Panc1 (cell line): ENCODE data around the gene TTC23L. TPM values are rescaled to one million over a fixed set of nuclear protein-coding genes. Genes with fewer than 3 reads are reported as not detected.

Experiments used
- ATAC-seq: fragments of 200-7000 bp; cut with Tn5 transposase; 2 replicates; pipeline ENCODE4 v1.9.1; 2020; ENCODE audit warnings: mild to moderate bottlenecking, moderate library complexity
- BruUV-seq: library from RNA; stranded (reverse); fragments of 400-500 nt; replicated peaks from 2 replicates; lab custom pipeline; 2021; lab: Mats Ljungman, UMichigan
- CTCF ChIA-PET: fragments of 300-600 bp; sonication (Branson Sonifier 250); formaldehyde crosslinking; loops from one replicate; lab custom pipeline; 2022; ENCODE audit warnings: antibody characterized with exemption; lab: Charles Lee
- POLR2A ChIA-PET: fragments of 300-600 bp; sonication (Branson Sonifier 250); formaldehyde crosslinking; loops from one replicate; lab custom pipeline; 2022; ENCODE audit warnings: antibody characterized with exemption; lab: Charles Lee
- DNase-seq: peaks from one replicate; pipeline ENCODE4 v3.0.0-alpha.2; 2010; ENCODE audit warnings: low read depth, low spot score
- H3K27ac ChIP-seq: 2 replicates; pipeline ENCODE4 v1.5.1; 2011; ENCODE audit warnings: mild to moderate bottlenecking, low read length, inconsistent platforms
- H3K27me3 ChIP-seq: fragments of 200-500 bp; sonication (Bioruptor generic); 2 replicates; pipeline ENCODE4 v1.6.0; 2014; ENCODE audit warnings: low read length, inconsistent platforms; ENCODE audit not compliant: control insufficient read depth, insufficient read depth
- H3K36me3 ChIP-seq: fragments of 200-500 bp; sonication (Bioruptor generic); 2 replicates; pipeline ENCODE4 v1.5.1; 2014; ENCODE audit warnings: inconsistent platforms, mild to moderate bottlenecking, low read length, moderate library complexity; ENCODE audit not compliant: control insufficient read depth, insufficient read depth
- H3K4me1 ChIP-seq: 2 replicates; pipeline ENCODE4 v1.5.1; 2011; ENCODE audit warnings: inconsistent platforms, mild to moderate bottlenecking, low read length, moderate library complexity; ENCODE audit not compliant: control insufficient read depth, insufficient read depth
- H3K4me3 ChIP-seq, 2 experiments: 2 replicates each; pipeline ENCODE4 v1.5.1; 2011 to 2012; ENCODE audit warnings: low read depth in 2 of 2, low read length in 2 of 2, mild to moderate bottlenecking in 2 of 2, inconsistent platforms in 1 of 2, moderate library complexity in 1 of 2
- H3K9me3 ChIP-seq: fragments of 200-500 bp; sonication (Bioruptor generic); 2 replicates; pipeline ENCODE4 v1.5.1; 2014; ENCODE audit warnings: low read depth, mild to moderate bottlenecking, inconsistent platforms, low read length, moderate library complexity; ENCODE audit not compliant: control insufficient read depth, insufficient read depth
- POLR2AphosphoS5 ChIP-seq: IDR thresholded peaks from 2 replicates; pipeline ENCODE4 v1.6.1; 2012; ENCODE audit warnings: mild to moderate bottlenecking, low read depth, low read length, moderate library complexity
- SIN3A ChIP-seq: IDR thresholded peaks from 2 replicates; pipeline ENCODE4 v1.6.1; 2012; ENCODE audit warnings: low read depth, mild to moderate bottlenecking, low read length, moderate library complexity, borderline replicate concordance; ENCODE audit not compliant: insufficient read depth
- TCF7L2 ChIP-seq: IDR thresholded peaks from 2 replicates; pipeline ENCODE4 v1.6.1; 2011; ENCODE audit warnings: mild to moderate bottlenecking, low read depth, low read length, inconsistent platforms
- in situ Hi-C: cut with HindIII; loops from 2 replicates; pipeline ENCODE4 v1.10.0; 2016; ENCODE audit warnings: low sequenced_read_pairs, low pct_unique_long_range_greater_than_20kb
- intact Hi-C: fragments of 100-400 bp; cut with micrococcal nuclease; formaldehyde crosslinking; loops from one replicate; pipeline ENCODE4 v1.10.0; 2022; ENCODE audit not compliant: unreplicated experiment
- total RNA-seq: library from RNA; stranded (reverse); gene quantifications from one replicate; pipeline ENCODE4 v1.2.1, GENCODE V29; 2021; ENCODE audit not compliant: unreplicated experiment
- TF ChIP-seq, protein P1 (sequence below), 2 experiments: IDR thresholded peaks; 2 replicates each; pipeline ENCODE4 v1.6.1; 2011 to 2012; ENCODE audit warnings: low read depth in 2 of 2, control low read depth in 1 of 2, low read length in 1 of 2, mild to moderate bottlenecking in 1 of 2, moderate library complexity in 1 of 2; ENCODE audit not compliant: insufficient read depth in 1 of 2
- TF ChIP-seq, protein P2 (sequence below): fragments of 450-650 bp; IDR thresholded peaks from 2 replicates; pipeline ENCODE4 v1.5.1; 2017; ENCODE audit warnings: mild to moderate bottlenecking

Gene TTC23L
- total RNA-seq, 1 experiment from 2014 or later: not detected

DNA sequence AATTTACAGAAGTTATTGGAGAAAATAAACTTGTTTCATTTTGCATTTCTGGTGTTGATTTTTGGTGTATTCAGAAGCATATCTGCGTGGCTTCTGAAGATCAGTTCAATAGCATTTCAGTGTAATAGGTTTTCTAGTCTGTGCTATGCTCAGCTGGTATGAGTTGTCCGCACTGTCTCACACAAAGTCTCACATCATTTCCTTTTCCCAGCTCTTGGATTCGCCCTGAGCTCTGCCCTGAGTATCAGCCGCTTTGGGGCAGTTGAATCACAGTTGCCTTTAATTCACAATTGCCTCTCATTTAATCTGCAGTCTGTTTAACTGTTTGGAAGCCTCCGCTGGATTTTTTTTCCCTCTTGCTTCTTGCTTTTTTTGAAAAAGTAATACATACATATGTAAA, 6.4 kb upstream of the TTC23L start:
- in situ Hi-C loops: no loop called here
- CTCF ChIA-PET: no interaction called here
- Histone ChIP-seq H3K4me1 (no peaks in the 10 kb centered on the region), H3K36me3 (no peaks in the 10 kb centered on the region), H3K4me3 (no peak overlapping the region), H3K27me3 (no peaks in the 10 kb centered on the region), H3K9me3 (no peaks in the 10 kb centered on the region), H3K27ac (no peak overlapping the region)
- ATAC-seq (no peak), DNase-seq (no peak)
- TF ChIP-seq POLR2AphosphoS5 (no peak), SIN3A (no peak), TCF7L2 (no peak)
- TF ChIP-seq, protein P1, sequence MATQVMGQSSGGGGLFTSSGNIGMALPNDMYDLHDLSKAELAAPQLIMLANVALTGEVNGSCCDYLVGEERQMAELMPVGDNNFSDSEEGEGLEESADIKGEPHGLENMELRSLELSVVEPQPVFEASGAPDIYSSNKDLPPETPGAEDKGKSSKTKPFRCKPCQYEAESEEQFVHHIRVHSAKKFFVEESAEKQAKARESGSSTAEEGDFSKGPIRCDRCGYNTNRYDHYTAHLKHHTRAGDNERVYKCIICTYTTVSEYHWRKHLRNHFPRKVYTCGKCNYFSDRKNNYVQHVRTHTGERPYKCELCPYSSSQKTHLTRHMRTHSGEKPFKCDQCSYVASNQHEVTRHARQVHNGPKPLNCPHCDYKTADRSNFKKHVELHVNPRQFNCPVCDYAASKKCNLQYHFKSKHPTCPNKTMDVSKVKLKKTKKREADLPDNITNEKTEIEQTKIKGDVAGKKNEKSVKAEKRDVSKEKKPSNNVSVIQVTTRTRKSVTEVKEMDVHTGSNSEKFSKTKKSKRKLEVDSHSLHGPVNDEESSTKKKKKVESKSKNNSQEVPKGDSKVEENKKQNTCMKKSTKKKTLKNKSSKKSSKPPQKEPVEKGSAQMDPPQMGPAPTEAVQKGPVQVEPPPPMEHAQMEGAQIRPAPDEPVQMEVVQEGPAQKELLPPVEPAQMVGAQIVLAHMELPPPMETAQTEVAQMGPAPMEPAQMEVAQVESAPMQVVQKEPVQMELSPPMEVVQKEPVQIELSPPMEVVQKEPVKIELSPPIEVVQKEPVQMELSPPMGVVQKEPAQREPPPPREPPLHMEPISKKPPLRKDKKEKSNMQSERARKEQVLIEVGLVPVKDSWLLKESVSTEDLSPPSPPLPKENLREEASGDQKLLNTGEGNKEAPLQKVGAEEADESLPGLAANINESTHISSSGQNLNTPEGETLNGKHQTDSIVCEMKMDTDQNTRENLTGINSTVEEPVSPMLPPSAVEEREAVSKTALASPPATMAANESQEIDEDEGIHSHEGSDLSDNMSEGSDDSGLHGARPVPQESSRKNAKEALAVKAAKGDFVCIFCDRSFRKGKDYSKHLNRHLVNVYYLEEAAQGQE (IDR thresholded peaks at IDR 0.05; ENCODE audit: insufficient read depth in 1 of 2, low read depth in 2 of 2, low read length in 1 of 2): no peak
- TF ChIP-seq, protein P2, sequence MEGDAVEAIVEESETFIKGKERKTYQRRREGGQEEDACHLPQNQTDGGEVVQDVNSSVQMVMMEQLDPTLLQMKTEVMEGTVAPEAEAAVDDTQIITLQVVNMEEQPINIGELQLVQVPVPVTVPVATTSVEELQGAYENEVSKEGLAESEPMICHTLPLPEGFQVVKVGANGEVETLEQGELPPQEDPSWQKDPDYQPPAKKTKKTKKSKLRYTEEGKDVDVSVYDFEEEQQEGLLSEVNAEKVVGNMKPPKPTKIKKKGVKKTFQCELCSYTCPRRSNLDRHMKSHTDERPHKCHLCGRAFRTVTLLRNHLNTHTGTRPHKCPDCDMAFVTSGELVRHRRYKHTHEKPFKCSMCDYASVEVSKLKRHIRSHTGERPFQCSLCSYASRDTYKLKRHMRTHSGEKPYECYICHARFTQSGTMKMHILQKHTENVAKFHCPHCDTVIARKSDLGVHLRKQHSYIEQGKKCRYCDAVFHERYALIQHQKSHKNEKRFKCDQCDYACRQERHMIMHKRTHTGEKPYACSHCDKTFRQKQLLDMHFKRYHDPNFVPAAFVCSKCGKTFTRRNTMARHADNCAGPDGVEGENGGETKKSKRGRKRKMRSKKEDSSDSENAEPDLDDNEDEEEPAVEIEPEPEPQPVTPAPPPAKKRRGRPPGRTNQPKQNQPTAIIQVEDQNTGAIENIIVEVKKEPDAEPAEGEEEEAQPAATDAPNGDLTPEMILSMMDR: no peak
- BruUV-seq: no TSS peak
- intact Hi-C loops: no loop called here
- POLR2A ChIA-PET: no interaction called here

DNA sequence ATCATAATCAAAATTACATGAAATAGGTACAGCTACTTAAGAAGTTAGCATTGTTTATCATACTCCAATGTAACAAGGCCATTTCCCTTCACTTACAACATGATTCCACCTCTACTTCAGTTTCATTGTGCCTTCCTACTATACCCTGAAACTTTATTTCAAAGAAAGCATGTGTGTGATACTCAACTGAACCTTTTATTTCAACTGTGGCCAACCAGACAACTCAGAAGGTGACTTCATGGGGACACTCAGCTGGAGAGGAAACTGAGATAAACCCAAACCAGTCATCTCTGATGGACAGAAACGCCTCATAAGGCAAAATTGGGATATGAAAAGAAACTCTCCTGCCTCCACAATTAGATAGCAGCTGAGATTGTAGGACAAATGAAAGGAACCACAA, 5.9 kb upstream of the TTC23L start:
- H3K4me1 ChIP-seq: no peaks in the 10 kb centered on the region
- ChIA-PET CTCF (no interaction called here), POLR2A (no interaction called here)
- H3K36me3 ChIP-seq: no peaks in the 10 kb centered on the region
- no TSS peak for BruUV-seq
- H3K27me3 ChIP-seq: no peaks in the 10 kb centered on the region
- no peak overlapping the region for H3K4me3 ChIP-seq
- no peak overlapping the region for H3K27ac ChIP-seq
- intact Hi-C loops: no loop called here
- ATAC-seq (no peak), DNase-seq (no peak)
- no peaks in the 10 kb centered on the region for H3K9me3 ChIP-seq
- in situ Hi-C loops: no loop called here
- TF ChIP-seq SIN3A (no peak), TCF7L2 (no peak), POLR2AphosphoS5 (no peak)
- TF ChIP-seq, protein P2: no peak
- TF ChIP-seq, protein P1 (IDR thresholded peaks at IDR 0.05; ENCODE audit: insufficient read depth in 1 of 2, low read depth in 2 of 2, low read length in 1 of 2): no peak
